Uterus (tissue), 2 donors: ENCODE data around the gene CAMK2B.

Experiments
- POLR2A ChIP-seq, 2 donors: fragments of 450-650 bp; IDR thresholded peaks; one replicate each; pipeline ENCODE4 v1.6.1; 2016; ENCODE audit warnings: antibody characterized with exemption in 2 of 2, mild to moderate bottlenecking in 1 of 2, moderate library complexity in 1 of 2
- TF ChIP-seq, protein P1 (sequence below), 4 experiments: fragments of 200-600 bp in 2 of 4; fragments of 450-650 bp in 2 of 4; sonication (generic) in 2 of 4; IDR thresholded peaks; one replicate each; pipeline ENCODE4 v1.5.1; 2016 to 2019; ENCODE audit warnings: antibody characterized with exemption in 4 of 4, mild to moderate bottlenecking in 2 of 4, moderate library complexity in 1 of 4

DNA sequence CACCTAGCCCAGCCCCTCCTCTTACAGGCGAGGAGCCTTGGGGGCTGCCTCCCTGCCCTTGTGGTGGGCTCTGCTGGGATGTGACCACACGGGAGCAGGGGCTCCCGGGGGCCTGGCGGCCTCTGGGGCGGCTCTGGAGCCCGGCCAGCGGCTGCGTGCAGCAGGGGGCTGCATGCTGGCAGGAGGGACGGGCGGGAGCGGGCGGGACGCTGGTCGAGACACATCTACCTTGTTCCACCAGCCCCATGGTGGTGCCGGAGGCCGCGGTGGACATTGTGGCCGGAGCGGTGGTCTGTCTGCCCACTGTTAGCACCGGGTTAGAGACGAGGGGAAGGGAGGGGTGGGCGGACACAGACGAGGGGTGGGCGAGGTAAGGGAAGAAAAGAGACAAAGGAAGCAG, 86.0 kb downstream of the CAMK2B start:
- no peak for TF ChIP-seq POLR2A (IDR thresholded peaks at IDR 0.05)
- TF ChIP-seq, protein P1, sequence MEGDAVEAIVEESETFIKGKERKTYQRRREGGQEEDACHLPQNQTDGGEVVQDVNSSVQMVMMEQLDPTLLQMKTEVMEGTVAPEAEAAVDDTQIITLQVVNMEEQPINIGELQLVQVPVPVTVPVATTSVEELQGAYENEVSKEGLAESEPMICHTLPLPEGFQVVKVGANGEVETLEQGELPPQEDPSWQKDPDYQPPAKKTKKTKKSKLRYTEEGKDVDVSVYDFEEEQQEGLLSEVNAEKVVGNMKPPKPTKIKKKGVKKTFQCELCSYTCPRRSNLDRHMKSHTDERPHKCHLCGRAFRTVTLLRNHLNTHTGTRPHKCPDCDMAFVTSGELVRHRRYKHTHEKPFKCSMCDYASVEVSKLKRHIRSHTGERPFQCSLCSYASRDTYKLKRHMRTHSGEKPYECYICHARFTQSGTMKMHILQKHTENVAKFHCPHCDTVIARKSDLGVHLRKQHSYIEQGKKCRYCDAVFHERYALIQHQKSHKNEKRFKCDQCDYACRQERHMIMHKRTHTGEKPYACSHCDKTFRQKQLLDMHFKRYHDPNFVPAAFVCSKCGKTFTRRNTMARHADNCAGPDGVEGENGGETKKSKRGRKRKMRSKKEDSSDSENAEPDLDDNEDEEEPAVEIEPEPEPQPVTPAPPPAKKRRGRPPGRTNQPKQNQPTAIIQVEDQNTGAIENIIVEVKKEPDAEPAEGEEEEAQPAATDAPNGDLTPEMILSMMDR (IDR thresholded peaks at IDR 0.05), result no peak
